GM11168 (cell line): ENCODE results near the gene PCBP4.

Experiments
- in situ Hi-C: fragments of 300-500 bp; cut with MboI; formaldehyde crosslinking; loops from one replicate; pipeline ENCODE4 v1.12.0; 2022; ENCODE audit warnings: low sequenced_read_pairs; ENCODE audit not compliant: unreplicated experiment

Gene PCBP4

GRCh38 chr3:51942603-51943450, 24.4 kb downstream of the PCBP4 start:
- in situ Hi-C loops, result no loop called here

- in situ Hi-C loops, result no loop called here
Measured at GRCh38 chr3:51941798-51942602, 25.3 kb downstream of the PCBP4 start, which contains the start of the genes PARP3 and RRP9. Gene PARP3 (plus strand): TSS chr3:51942363. CDS start chr3:51943356, 993 bp downstream. Gene RRP9 (minus strand): TSS chr3:51941904. CDS start chr3:51941867, 37 bp downstream.

GRCh38 chr3:51941463-51941797, 25.8 kb downstream of the PCBP4 start:
- in situ Hi-C loops, result no loop called here

- in situ Hi-C loops, result no loop called here
Measured at GRCh38 chr3:51940648-51941462, 26.4 kb downstream of the PCBP4 start.

- in situ Hi-C loops, result no loop called here
Measured at GRCh38 chr3:51938780-51939425, 28.4 kb downstream of the PCBP4 start.

- in situ Hi-C loops, result no loop called here
Measured at GRCh38 chr3:51937611-51938450, 29.4 kb downstream of the PCBP4 start.

- in situ Hi-C loops, result no loop called here
Measured at GRCh38 chr3:51937014-51937413, 30.2 kb downstream of the PCBP4 start.

GRCh38 chr3:51935886-51936755, 31.1 kb downstream of the PCBP4 start:
- in situ Hi-C loops, result no loop called here

GRCh38 chr3:51934991-51935885, 32.0 kb downstream of the PCBP4 start:
- in situ Hi-C loops, result no loop called here

- in situ Hi-C loops, result no loop called here
Measured at GRCh38 chr3:51934139-51934850, 33.0 kb downstream of the PCBP4 start.

- in situ Hi-C loops, result no loop called here
Measured at GRCh38 chr3:51933471-51934138, 33.6 kb downstream of the PCBP4 start.

GRCh38 chr3:51932471-51933370, 34.5 kb downstream of the PCBP4 start:
- in situ Hi-C loops, result no loop called here

GRCh38 chr3:51931756-51932155, 35.5 kb downstream of the PCBP4 start:
- in situ Hi-C loops, result no loop called here

GRCh38 chr3:51930439-51930838, 36.8 kb downstream of the PCBP4 start:
- in situ Hi-C loops, result no loop called here

- in situ Hi-C loops, result no loop called here
Measured at GRCh38 chr3:51929420-51930003, 37.7 kb downstream of the PCBP4 start.
